IMR-90 (cell line): ENCODE results near the gene HTR5A.

ENCODE experiments used
- BHLHE40 ChIP-seq: fragments of 150-350 bp; IDR thresholded peaks from 2 replicates; pipeline ENCODE4 v1.6.1; 2016; ENCODE audit warnings: mild to moderate bottlenecking, low read depth, low read length
- FOS ChIP-seq: fragments of 150-350 bp; IDR thresholded peaks from 2 replicates; pipeline ENCODE4 v1.6.1; 2016; ENCODE audit warnings: low read depth, low read length
- MAFK ChIP-seq: IDR thresholded peaks from 2 replicates; pipeline ENCODE4 v1.6.1; 2012; ENCODE audit warnings: low read depth, low read length, improper control_type of control experiment
- POLR2A ChIP-seq: IDR thresholded peaks from 2 replicates; pipeline ENCODE4 v1.6.1; 2012; ENCODE audit warnings: mild to moderate bottlenecking, low read depth, low read length
- RAD21 ChIP-seq: IDR thresholded peaks from 2 replicates; pipeline ENCODE4 v1.6.1; 2012; ENCODE audit warnings: low read length, improper control_type of control experiment
- RCOR1 ChIP-seq: IDR thresholded peaks from 2 replicates; pipeline ENCODE4 v1.6.1; 2012; ENCODE audit warnings: mild to moderate bottlenecking, low read length, improper control_type of control experiment; ENCODE audit not compliant: insufficient replicate concordance
- RFX5 ChIP-seq: IDR thresholded peaks from 2 replicates; pipeline ENCODE4 v1.8.0; 2012; ENCODE audit warnings: low read depth, mild to moderate bottlenecking, low read length, moderate library complexity
- TF ChIP-seq, protein P1 (sequence below): conservative IDR thresholded peaks from 2 replicates; pipeline ENCODE4 v1.5.1; 2012; ENCODE audit warnings: mild to moderate bottlenecking, low read depth, low read length, improper control_type of control experiment
- TF ChIP-seq, protein P2 (sequence below): fragments of 150-350 bp; IDR thresholded peaks from 2 replicates; pipeline ENCODE4 v1.6.1; 2016; ENCODE audit warnings: low read depth, mild to moderate bottlenecking, low read length, moderate library complexity, borderline replicate concordance
- TF ChIP-seq, protein P3 (sequence below): fragments of 150-350 bp; IDR thresholded peaks from 2 replicates; pipeline ENCODE4 v1.6.1; 2017; ENCODE audit warnings: mild to moderate bottlenecking, antibody characterized with exemption, low read length, low read depth

GRCh38 chr7:155123413-155123812 lies 53.3 kb downstream of the HTR5A start:
- TF ChIP-seq, protein P1, sequence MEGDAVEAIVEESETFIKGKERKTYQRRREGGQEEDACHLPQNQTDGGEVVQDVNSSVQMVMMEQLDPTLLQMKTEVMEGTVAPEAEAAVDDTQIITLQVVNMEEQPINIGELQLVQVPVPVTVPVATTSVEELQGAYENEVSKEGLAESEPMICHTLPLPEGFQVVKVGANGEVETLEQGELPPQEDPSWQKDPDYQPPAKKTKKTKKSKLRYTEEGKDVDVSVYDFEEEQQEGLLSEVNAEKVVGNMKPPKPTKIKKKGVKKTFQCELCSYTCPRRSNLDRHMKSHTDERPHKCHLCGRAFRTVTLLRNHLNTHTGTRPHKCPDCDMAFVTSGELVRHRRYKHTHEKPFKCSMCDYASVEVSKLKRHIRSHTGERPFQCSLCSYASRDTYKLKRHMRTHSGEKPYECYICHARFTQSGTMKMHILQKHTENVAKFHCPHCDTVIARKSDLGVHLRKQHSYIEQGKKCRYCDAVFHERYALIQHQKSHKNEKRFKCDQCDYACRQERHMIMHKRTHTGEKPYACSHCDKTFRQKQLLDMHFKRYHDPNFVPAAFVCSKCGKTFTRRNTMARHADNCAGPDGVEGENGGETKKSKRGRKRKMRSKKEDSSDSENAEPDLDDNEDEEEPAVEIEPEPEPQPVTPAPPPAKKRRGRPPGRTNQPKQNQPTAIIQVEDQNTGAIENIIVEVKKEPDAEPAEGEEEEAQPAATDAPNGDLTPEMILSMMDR = no peak
- TF ChIP-seq POLR2A (no peak), BHLHE40 (no peak), RAD21 (no peak), RCOR1 (no peak), FOS (no peak), MAFK (no peak), RFX5 (no peak)
- TF ChIP-seq, protein P2, sequence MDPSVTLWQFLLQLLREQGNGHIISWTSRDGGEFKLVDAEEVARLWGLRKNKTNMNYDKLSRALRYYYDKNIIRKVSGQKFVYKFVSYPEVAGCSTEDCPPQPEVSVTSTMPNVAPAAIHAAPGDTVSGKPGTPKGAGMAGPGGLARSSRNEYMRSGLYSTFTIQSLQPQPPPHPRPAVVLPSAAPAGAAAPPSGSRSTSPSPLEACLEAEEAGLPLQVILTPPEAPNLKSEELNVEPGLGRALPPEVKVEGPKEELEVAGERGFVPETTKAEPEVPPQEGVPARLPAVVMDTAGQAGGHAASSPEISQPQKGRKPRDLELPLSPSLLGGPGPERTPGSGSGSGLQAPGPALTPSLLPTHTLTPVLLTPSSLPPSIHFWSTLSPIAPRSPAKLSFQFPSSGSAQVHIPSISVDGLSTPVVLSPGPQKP = no peak
- TF ChIP-seq, protein P3, sequence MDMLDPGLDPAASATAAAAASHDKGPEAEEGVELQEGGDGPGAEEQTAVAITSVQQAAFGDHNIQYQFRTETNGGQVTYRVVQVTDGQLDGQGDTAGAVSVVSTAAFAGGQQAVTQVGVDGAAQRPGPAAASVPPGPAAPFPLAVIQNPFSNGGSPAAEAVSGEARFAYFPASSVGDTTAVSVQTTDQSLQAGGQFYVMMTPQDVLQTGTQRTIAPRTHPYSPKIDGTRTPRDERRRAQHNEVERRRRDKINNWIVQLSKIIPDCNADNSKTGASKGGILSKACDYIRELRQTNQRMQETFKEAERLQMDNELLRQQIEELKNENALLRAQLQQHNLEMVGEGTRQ = no peak
